ENCODE results near the gene ITLN1.

GRCh38 chr1:160837558-160838205 lies 47.3 kb downstream of the ITLN1 start:
- TF ChIP-seq CTCF (IDR thresholded peaks at IDR 0.05; ENCODE audit: poor library complexity) (no peak), EZH2 (IDR thresholded peaks at IDR 0.05; ENCODE audit: borderline replicate concordance) (no peak), EZH2phosphoT487 (IDR thresholded peaks at IDR 0.05; ENCODE audit: low read depth, severe bottlenecking, unreplicated experiment) (no peak)

All from hepatocyte (in vitro differentiated cells).